DMS79 (cell line): ENCODE results near the gene FOXP4.
A peak's percentile ranks its signal among the peaks of the same experiment; 100 is the strongest.

ENCODE experiments used
- DNase-seq: peaks from one replicate; lab custom pipeline; 2025; lab: John Stamatoyannopoulos, UW

Gene FOXP4, protein sequence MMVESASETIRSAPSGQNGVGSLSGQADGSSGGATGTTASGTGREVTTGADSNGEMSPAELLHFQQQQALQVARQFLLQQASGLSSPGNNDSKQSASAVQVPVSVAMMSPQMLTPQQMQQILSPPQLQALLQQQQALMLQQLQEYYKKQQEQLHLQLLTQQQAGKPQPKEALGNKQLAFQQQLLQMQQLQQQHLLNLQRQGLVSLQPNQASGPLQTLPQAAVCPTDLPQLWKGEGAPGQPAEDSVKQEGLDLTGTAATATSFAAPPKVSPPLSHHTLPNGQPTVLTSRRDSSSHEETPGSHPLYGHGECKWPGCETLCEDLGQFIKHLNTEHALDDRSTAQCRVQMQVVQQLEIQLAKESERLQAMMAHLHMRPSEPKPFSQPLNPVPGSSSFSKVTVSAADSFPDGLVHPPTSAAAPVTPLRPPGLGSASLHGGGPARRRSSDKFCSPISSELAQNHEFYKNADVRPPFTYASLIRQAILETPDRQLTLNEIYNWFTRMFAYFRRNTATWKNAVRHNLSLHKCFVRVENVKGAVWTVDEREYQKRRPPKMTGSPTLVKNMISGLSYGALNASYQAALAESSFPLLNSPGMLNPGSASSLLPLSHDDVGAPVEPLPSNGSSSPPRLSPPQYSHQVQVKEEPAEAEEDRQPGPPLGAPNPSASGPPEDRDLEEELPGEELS

DNA sequence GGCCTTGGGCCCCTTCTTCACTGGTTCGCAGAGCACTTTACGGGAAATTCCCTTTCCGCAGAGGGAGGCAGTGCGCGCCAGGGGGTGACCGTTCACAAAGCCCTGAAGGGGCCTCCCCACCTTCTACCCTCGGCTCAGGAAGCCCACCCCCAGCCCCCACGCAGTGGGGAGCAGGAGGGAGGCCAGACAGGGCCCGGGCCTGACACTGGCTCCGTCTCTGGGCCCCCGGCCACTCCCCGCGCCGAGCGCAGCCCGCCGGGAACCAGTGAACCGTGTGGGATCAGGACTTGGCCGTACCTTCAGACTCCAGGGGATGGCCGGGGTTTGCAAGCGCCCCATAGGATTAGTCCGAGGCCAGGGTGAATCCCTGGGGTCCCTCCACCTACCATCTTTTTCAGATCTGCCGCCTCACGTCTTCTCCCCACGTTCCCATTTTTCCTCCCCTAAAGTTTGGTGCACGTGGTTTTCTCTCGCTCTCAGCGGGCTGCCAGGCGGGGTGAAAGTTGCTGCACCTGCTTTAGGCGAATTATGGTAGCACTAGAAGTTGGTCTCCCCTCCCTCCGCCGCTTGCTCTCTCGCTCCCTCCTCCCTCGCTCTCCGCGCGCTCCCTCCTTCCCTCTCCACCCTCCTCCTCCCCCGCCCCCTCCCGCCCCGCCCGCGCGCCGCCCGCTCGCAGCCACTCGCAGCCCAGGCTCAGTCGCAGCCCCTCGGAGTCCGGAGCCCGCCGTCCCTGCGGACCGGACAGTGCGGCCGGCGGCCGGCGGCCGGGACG, at the start of gene FOXP4:
FOXP4 (plus strand) TSS at position 679 of the 772 bp plus-strand sequence. CDS start 19,380 bp downstream, outside the sequence.
- DNase-seq = peak; percentile 78

DNA sequence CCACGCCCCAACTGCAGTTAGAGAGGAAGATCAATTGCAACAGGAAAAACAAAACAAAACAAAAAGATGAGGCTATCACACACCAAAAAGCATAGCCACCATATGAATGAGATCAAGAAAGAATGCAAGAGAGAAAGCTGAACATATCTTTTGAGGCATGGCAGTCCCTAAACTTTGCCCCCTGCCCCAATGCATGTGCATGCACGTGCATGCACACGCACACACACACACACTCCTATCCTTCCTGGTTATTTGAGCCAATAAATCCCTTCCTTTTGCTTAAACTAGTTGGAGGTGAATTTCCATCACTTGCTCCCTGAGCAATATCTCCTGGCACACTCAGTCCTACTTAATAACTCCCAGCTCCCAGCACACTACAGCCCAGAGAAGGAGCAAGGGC, 48.6 kb upstream of the FOXP4 start:
- no peak for DNase-seq

DNA sequence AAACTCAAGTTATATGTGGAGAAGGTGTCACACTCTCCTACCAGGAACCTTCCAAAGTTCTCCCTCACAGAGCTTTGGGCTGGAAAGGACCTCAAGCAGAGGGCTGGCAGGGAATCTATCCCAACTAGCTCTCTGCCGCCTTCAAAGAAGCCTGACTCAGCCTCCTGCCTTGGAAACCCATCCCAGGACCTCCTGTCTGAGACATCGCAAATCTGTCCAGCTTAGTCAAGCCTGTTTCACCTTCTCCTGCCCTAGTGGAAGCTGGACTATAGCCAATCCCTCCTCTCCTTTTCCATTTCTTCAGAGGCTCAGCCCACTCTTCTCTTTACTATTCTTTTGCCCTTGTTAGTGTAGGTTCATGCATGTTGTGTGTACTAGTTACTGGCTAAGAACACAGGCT, 48.2 kb upstream of the FOXP4 start:
- DNase-seq = no peak

DNA sequence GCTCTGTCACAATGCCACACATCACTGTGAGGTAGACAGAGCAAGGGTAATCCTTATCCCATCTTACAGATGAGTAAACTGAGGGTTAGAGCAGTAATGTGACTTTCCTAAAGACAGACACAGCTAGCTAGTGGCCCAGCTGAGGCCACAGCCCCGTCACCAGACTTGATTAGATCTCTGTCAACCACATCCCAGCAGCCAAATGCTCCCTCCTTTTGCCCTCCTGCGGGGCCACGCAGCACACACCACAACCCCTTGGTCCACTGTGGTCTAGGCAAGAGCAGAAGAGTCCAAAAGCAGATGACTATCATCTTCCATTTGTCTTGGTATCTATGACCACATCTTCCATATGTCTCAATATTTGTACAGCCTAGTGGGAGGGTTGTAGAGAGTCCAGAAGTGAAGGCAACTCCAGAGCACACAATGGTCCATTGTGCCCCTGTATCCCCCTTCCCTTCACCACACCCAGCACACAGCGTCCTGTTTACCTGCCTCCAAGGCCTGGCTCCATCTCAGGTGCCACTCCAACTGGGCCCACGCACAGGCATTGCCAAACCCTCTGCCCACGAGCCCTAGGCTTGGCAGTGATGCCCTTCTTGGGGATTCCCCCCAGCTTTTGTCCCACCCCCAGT, 47.1 kb upstream of the FOXP4 start:
- no peak for DNase-seq

DNA sequence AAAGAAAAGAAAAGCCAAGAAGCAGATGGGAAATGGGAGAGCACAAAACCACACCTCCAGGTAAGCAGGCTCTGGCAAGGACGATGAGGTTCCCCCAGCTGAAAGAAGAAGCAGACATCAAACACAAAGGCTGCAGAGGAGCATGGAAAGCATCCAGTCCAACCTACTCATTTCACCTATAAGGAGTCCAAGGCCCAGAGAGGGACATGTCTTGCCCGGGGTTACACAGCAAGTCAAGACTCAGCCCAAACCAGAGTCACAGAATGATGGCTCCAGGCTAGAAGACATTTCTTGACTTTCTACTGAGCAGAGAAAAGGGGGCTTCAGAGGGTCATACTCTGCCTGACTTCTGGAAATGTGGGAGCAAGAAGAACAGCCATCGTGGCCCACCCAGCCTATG, 45.6 kb upstream of the FOXP4 start:
- DNase-seq = no peak

DNA sequence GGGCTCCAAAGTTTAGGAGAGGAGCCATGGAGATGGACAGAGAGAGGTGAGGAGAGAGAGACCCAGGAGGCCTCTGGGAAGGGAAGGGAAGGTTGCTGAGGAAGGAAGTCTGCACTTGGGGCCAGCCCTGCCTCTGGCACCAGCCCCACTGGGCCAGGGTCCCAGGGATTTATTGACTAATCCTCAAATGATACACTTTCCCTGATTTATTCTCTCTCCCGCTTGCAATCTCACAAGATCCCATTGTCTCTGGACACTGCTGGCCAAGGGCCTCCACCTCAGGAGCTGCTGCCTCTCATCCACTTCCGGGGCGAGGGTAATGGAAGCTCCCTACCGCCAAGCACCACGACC, 43.6 kb upstream of the FOXP4 start:
- no peak for DNase-seq

DNA sequence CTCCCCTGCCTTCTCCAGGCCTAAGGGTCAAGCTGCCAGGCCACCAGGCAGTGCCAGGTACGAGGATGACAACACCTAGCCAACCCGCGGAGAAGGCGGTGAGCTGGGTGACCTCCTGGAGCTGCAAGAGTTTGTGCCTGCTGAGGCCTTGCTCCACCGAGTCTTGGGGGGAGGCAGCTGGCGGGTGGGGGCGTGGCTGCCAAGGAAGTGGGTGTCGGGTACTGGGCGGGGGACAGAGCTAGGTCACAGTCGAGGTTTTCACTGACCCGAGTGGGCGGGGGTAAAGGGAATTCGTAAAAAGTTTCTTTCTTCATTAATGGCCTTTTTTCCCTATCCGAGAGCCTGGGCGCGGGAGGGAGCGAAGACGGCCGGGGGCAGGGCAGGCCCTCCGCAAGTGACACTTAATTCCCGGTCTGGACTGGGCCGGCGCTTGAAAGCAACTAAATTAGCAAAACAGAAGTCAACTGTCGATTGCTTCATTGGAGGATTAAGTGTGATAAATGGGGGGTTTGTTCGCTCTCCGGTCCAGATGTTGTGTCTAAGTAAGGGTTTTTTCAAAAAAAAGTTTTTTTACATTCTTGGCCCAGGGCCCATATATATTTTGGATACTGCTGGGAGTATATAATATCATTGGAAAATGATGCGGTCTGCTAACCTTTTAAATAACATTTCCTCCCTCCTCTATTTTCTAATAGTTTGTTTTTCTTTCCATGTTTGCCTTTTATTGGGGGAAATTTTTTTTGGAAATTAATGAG, 43.1 kb upstream of the FOXP4 start:
- DNase-seq = no peak

DNA sequence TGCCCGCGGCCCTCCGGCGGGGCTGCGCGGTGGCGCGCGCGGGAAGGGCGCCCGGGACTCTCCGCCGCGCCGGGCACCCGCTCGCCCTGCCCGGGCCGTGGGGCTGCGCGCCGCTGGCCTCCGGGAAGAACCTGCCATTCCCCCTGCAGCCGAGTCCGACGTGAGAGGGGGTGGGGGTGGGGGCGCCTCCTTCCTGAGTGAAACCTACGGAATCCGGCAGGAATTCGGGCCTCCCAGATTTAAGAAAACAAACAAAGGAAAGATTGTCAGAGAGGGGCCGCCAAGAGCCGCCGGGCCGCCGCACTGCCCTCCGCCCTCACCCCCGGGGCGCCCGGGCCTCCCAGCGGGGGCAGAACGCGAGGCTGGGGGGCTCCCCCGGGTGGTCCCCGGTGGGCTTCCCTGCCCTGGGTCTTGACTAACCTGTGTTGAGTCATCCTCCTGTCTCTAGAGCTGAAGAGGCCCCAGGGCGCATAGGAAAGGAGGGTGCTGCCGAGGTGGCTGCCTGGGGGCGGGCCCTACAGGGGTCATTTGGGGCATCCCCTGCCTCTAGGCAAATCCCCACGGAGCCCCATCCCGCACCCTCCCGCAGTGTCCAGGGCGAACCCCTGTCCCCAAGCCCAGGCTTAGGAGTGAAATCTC, 42.2 kb upstream of the FOXP4 start:
- no peak for DNase-seq

DNA sequence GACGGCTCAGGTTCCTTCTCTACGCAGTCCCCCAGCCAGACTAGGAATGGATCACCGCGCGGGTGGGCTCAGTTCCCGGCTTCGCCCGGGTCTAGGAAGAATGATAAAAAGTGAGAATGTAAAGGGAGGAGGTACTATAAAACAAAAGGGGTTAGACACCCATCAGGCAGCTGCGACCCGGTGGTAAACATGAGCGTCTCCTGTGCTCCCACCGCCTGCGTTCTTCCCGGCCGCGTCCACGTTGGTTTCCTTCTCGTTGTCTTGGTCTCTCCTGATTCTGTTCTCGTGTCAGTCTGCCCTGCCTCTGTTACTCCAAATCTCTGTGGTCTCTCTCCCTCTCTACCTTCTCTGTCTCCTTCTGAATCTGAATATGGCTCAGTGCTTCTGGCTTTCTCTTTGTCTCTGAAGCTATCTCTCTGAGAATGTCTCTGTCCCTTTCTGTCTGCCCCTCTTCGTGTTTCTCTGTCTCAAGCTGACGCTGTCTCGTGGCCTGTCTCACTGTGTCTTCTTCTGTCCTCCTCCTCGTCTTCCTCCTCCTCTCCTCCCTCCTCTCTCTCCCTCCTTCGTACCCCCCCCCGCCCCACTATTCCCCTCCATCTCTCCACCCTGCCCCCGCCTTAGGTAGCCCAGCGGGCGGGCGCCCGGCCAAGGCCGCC, 41.6 kb upstream of the FOXP4 start:
- DNase-seq = peak; percentile 11

DNA sequence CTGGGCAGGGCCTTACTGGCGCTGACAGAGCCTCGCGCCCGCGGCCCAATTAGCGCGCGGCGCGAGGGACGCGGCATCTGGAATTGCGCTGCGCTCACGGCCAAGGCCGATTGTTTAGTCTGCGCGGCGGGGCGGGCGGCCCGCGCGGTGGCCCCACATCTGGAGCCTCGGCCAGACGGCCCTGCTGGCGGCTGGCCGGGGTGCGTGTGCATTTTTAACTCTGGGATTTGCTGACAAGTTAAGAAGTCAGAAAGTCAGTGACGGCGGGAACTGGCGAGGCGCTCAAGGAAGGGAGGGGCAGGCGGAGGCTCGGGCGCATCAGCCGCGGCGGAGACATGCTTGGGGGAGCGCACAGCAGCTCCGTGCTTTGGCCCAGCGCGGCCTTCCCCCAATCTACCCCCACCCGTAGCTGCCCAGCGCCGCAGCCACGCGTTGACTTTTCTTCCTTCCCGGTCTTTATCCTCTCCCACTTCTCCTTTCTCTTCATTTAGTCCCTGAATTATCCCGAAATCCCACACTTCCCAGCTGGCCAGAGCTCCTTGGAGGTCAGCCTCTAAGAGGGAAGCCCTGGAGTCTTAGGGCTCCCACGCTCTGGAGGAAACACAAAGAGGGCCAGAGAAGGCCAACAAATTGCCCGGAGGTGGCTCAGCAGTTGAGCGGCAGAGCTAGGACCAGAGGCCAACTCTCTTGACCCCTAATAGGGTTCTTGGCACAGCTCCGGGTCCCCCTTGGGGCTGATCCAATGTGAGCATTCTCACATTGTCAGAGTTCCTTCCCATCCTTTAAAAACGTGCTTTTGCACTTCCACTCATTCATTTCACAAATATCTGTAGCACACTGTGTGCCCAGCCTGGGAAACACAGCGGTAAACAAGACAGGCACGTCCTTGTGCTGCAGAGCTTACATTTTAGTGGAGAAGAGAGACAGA, 40.8 kb upstream of the FOXP4 start:
- peak; percentile 16 for DNase-seq

DNA sequence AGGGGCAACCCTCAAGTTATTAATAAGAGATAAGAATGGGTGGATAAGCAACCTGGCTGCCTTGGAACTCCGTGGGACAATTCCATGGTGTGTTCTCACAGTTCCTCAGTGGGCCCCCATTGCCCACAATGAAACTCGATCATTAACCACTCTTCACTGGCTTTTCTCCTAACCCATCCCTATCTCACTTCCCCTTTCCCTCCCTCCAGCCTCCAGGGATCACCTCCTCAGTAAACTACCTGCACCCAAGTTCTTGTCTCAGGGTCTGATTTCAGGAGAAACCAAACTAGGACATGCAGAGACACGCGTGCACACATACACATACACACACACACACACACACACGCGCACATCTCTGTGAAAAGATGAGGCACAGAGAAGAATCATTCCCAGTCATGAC, 37.7 kb upstream of the FOXP4 start:
- DNase-seq = no peak

DNA sequence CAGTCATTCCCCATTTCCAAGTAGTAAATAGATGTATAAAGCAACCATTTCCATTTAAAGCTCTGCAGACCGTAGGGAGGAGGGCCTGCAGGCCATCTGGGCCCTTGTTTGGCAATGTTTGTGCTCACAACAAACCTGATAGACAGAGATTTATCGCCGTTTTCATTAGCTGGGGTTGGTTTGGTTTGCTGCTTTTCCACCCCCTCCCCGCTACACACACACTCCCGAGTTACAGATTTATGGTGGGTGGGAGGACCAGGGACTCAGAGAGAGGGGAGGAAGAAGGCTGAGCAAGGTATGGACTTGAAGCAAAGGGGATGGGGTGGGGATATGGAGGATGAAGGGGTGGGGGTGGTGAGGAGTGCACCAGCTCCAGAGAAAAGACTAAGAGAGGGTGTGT, 36.6 kb upstream of the FOXP4 start:
- DNase-seq = no peak

DNA sequence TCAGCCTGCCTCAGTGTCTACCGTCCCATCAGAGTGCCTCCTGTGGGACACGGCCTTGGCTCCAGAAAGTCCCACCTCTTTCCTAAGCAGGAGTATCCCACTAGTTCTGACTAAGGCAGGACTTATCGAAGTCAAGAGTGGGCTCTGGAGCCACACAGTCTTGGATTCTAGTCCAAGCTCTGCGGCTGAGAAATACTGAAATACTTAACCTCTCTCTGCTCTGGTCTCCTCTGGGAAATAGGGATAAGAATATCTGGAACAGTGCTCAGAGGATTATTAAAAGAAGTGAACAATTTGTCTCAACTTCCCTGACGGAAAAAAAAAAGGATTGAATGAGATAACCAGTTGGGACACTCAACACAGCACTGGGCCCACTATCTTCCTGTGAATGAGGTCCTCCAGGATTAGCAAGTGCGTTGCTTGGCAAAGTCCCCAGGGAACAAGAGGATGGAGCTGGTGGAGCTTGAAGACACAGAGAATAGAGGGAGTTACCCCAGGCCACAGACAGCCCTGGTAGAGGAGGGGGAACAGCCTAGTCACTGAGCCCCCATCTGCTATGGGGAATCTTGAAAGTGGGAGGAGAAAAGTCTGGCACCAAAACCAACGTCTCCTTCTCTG, 34.6 kb upstream of the FOXP4 start:
- no peak for DNase-seq

DNA sequence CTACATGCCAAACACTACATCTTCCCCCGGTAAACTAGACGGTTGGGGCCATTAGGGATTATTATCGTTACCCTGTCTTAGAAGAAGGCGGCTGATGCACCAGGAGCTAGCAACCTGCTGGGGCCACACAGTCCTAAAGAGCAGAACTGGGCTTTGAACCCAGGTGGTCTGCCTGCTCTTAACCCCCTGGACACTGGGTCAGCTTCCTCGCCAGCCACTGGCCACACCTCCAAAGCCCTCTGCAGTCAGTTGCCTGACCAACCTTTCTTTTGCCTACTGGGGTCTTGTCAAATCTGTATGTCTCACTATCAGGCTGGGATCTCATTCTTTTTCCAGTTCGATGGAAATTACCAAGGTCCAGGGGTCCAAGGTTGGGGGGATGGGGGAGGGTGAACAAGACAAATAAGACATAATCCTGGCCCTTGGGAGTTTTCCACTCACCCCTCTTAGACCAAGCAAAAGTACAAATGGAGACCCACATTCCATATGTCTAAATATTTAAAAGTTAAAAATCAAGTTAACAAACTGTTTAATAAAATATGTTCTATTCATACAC, 34.0 kb upstream of the FOXP4 start:
- DNase-seq = no peak

DNA sequence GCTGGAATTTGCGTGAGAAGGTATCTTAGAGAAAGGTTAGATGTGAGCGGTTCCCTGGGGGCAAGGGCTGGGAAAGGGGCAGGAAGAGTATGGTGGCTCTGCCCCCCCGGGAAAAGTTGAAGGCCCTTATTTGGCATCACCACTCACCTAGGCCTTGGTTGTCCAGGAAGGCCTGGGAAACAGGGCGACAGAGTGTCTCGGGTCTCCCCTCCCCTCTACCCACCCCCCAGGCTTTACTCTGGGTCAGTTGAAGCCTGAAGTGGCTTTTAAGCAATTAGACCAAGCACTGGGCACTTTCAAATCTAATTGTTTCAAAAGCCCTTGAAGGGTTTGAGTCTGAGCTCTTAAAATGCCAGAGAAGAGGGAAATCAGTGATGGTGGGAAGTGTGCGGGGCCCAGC, 30.2 kb upstream of the FOXP4 start:
- DNase-seq = peak; percentile 79

DNA sequence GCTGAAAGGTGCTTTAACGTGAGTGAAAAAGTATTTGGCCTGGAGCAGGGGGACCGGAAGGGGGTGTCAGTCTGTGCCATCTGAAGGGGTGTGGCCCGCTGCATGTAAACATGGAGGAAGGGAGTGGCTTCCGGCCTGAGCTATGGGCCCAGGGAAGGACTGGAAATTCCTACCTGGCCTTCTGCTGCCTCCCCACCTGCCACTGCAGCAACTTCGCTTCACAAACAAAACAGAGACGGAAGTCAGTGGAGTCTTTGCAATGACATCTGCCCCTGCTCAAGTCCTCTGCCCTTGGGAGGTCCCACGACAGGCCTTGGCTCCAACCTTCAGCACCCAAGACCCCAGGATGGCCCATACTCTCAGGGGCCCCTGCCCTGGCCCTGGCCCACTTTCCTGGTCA, 28.1 kb upstream of the FOXP4 start:
- no peak for DNase-seq

DNA sequence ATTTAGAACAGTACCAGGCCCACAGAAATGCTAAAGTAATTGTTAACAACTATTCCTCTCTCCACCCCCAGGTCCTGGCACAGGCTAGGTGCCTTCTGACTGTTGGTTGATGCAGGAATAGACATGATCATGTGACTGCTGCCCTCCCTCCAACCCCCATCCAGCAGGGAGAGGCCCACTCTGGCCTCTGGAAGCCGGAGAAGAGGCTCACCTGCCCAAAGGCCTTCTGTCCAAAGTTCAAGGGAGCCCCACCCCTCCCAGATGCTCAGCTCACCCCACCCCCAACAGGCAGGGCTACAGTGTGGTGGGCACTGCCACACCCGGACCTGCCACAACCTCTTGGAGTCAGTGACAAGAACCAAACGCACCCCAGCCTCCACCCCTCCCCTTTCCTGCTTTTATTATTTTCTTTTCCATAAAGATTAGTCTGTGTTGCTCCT, 26.9 kb upstream of the FOXP4 start:
- no peak for DNase-seq
